RCC 7860 (cell line): Measurements from ENCODE around the gene GPRC5D.

Experiments used
- DNase-seq: peaks from one replicate; pipeline ENCODE4 v3.0.0-alpha.2; 2015; ENCODE audit warnings: low spot score
- FAIRE-seq: peaks from 2 replicates; lab custom pipeline; 2012; peaks lifted over from hg19 to GRCh38; lab: Jason Lieb, UNC

The GPRC5D gene

DNA sequence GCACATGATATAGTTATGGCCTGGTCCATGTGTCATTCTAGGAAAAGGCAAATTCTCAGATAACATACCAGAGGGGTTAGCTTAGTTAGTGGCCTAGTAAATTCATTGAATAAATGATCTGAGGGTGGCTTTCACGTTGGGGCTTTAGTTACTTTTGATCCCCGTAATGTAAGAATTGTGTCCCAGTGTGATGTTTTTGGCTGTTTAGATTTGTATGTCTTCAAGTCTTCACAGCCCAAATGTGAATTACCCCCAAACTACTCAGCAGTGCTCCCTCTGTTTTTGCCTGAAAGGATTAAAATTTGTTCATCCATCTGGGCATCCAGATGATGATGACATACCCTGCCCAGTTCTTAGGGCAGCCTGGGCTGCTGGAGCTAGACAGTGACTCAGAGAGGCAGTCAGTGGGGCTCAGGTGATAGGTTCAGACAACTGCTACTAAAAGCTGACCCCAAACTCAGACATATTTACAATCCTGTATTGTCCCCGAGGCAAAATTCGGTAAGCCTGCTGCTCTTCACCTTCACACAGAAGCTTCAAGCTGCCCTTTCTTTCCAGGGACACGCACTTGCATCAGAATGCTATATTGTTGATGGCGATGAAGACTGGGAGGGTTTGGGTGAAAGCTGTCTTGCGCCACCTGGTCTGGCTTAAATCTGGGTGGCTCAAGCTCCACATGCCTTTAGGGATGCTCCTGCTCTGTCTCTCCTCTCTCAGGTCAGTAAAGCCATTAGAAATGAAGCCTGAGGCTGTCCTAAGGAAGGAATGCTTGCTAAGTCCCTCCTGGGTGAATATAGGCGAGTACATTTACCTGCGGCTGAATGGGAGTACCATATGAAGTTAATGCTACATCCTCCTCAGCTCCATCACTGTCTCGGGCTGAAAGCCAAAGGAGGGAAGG, 10.3 kb downstream of the GPRC5D start:
- DNase-seq (no peak), FAIRE-seq (no peak)

DNA sequence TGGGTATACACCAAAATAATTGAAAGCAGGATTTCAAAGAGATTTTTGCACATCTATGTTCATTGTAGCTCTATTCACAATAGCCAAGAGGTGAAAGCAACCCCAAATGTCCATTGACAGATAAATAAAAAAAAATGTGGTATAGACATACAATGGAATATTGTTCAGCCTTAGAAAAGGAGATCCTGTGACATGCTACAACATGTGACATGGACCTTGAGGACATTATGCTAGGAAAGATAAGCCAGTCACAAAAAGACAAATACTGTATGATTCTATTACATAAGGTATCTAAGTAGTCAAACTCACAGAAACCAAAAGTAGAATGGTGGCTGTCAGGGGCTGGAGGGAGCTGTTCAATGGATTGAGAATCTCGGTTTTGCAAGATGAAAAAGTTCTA, 12.1 kb downstream of the GPRC5D start:
- FAIRE-seq (no peak), DNase-seq (no peak)

DNA sequence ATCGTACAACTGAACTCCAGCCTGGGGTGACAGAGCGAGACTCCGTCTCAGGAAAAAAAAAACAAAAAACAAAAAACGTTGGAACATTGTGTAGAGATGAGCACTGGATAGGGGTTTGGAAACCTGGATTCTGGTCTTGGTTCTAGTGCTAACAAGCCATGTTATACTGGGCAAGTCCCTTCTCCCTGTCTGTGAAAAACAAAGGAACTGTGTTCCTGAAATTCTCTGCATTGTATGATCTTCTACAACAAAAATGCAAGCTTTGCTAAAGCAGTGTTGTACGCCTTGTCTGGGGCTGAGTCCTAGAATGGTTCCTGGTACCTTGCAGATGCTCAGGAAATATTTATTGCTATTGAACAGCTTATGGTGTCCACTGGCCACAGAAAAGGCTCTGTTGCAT, 13.4 kb downstream of the GPRC5D start:
- FAIRE-seq (no peak), DNase-seq (no peak)

DNA sequence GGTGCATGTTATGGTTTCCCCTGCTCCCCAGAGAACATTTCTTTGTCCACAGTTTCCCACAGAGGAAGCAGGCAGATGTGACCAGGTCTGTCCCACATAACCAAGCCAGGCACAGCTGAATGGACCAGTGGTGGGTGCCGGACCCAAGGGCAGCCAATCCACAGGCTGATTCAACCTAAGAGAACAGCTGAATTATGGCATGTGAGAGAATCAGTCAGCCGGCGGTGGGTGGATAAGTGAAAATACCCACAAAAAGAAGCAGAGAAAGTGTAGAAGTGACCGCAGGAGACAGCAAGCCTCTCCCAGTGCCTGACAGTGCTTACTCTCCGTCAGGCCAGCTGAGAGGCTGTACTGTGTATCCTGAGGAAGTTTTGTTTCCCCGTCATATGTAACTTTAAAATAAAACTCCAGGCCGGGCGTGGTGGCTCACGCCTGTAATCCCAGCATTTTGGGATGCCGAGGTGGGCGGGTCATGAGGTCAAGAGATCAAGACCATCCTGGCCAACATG, 14.9 kb downstream of the GPRC5D start:
- FAIRE-seq = no peak
- DNase-seq = no peak

DNA sequence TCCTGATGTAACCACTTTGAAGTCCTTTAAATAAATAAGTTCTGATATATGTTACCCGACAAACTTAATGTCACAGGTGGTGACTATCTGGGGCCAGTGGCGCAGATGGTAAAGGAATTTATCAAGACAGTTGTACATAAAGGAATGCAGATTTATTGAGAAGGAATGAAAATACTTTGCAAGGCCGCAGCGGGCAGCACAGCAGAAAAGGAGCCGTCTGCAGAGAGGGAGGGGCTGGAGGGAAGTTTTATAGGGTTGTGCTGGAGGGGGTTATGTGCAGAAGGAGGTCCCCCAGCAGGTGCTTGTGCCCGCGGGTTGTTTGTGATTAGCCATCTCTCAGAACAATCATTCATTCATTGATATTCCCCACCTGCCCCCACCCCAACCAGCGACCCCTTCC, 17.4 kb downstream of the GPRC5D start:
- no peak for FAIRE-seq

DNA sequence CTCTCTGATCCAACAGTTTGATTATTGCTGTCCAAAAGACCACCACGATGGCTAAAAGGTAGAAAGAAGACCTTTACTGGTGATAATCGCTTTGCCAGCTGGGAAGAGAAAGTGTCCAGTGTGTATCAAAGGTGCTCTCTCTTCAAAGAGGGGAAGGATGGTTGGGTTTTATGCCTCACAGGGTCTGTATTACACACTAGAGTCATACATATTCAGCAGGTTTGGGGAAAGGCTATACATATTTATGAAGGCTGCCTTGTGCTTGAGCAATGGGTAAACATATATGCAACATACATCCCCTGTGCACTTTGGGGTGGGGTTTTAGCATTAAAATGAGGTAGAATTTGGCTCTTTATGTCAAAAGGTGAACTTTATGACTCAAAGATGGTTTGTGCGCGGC, 18.2 kb downstream of the GPRC5D start:
- DNase-seq (no peak), FAIRE-seq (no peak)

More for the DNA sequence above, 17.4 kb downstream of the GPRC5D start:
- DNase-seq = no peak

DNA sequence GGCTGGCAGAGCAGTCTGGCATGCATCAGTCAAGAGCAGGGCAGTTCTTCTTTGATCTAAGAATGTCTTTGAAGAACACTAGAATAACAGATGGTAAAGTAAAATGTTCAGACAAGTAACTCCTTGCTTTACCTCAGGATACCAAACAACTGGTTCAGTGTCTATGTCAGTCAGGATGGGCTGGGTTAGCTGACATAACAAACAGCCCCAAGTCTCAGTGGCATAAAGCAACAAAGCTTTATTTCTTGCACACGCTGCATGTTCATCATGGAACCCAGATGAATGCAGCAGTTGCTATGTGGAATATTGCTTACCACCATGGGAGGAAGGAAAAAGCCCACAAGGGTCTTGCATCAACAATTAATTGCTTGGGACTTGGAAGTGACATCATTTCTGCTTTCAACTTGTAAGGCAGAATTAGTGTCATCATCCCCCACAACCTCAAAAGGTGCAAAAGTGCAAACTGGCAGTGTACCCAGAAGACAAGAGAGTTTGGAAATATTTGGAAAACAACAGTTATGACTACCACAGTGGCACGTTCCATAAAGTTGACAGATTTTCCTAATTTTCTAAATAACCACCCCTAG, 21.2 kb downstream of the GPRC5D start:
- DNase-seq (no peak), FAIRE-seq (no peak)

DNA sequence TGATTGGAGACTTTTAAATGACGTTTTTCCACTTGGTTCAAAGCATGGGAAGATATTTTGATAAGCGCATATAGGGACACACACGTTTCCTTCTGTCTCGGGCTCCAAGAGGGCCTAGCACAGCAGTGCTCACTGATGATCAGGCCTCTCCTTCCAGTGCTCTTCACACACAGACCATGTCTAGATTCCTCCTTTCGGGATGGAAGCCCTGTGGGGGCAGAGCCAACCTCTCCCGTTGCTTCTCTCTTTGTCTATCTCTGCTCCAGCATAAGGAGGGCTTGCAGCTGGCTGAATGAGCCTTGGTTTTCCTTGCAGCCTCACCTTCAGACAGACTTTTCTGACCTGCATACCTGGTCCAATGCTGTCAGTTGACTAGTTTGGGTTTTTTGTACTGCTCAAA, 22.3 kb downstream of the GPRC5D start:
- DNase-seq (no peak), FAIRE-seq (no peak)

DNA sequence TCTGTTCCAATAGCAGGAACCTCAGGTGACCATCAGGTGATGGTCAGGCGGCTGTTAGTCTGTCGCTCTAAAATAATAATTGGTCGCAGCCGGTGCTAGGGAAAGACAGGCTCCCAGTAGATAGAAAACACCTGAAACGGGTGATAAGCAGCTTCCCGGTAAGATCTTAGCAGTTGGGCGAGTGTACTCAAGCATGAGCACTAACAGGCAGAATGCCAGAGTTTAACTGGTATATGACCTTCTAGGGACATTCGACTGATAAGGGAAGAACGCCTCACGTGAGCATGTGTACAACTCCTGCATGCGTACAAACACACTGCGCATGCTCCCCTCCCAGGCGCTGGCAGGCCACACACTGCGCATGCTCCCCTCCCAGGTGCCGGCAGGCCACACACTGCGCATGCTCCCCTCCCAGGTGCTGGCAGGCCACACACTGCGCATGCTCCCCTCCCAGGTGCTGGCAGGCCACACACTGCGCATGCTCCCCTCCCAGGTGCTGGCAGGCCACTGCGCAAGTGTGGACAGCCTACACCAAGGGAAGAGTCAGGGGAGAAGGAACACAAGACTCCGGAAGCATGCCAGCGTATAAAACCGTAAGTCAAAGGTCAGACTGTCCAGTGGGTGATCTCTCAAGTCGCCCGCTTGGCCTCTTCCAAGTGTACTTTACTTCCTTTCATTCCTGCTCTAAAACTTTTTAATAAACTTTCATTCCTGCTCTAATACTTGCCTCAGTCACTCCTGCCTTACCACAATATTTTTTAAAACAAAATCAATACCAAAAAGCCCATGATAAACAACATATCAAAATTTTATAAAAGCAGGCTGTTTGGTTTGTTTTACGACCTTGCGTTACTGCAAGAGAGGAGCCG, 24.5 kb downstream of the GPRC5D start:
- peak; percentile 88 for DNase-seq
- peak; percentile 73 for FAIRE-seq

DNA sequence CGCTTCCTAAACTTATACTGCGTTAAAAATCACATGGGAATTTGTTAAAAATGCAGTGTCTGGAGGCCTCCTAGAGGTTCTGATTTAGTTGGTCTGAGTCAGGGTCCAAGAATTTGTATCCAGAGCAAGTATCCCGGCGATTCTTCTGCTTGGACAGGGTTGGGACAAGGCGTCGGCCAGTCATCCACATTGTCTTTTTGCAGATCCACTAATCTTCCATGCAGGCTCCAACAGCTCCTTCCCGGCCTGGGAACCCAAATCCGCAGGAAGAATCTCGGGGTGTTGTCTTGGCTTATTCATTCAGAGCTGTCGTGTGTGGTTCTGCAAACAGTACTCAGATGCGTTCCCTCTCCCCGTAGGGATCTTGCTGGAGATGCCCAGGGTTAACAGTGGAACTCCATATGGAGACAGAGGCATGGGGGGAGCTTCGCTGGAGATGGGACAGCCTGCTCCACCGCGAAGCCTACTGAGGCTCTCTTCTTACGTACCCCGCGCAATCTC, 25.3 kb downstream of the GPRC5D start:
- no peak for DNase-seq

DNA sequence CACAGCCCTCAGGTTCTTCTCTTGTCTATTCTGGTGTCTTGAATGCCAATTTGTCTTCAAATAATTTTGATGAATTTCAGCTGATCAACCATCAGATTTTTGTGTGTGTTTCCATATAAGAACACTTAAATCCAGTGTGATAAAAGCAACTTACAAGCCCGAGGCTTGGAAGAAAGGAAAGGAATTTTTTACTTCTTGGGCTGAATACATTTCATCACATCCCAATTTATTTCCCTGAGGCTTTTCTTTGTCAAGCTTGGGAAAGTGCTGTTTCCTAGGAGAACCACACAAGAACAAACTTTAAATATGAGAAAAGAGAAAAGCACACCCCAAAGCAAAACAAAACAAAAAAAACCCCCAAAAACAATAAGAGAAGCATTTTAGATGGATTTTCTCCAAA, 26.6 kb downstream of the GPRC5D start:
- FAIRE-seq (no peak), DNase-seq (no peak)

More for the DNA sequence above, 25.3 kb downstream of the GPRC5D start:
- FAIRE-seq = no peak

DNA sequence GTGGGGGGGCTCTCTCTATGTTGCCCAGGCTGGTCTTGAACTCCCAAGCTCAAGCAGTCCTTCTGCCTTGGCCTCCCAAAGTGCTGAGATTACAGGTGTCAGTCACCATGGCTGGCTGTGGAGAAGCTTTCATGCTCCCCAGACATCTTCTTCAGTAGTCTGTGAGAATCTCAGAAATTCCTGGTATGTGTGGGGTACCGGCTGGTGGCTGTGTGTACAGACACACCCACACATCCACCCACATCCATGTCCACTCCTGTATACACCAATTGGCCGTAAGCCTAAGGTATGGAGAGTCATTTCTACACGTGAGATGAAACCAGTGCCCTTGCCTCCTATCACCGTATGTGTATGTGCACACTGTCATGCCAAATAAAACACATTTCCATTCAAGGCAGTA, 27.8 kb downstream of the GPRC5D start:
- DNase-seq = no peak
- no peak for FAIRE-seq

DNA sequence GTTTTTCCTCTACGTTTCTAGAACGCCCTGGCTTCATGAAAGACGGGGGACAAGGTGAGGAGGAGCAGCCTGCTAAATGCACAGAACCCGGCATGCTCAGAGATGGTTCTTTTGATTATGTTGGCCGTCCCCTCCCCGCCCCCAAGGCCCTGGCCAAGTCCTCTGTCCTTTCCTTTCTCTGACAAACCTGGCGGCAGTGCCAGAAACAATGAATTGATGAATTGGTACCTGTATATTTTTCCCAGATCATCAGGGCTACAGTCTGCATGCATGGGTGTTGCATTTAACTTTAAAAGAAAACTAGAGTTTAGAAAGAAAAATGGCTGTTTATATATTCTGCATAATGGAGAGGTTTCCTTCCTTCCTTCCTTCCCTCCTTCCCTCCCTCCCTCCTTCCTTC, 29.0 kb downstream of the GPRC5D start:
- no peak for FAIRE-seq
- no peak for DNase-seq

DNA sequence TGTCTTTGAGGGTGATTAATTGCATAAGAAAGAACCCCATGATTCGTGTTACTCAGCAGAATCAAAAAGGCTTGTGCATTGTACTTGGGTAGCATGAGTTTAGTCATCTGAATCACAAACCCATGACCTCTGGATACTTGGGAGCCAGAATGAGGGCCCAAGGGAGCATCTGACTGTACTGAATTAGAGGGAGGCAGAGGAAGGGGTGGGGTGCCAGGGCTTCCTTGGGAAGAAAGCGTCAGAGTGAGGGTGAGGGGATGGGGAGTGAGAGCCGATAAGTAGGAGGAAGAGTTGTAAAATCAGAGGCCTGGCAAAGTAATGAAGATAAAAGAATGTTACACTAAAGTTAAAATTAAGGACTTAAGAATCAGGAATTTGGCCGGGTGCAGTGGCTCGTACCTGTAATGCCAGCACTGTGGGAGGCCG, 29.8 kb downstream of the GPRC5D start:
- DNase-seq = peak; percentile 23
- FAIRE-seq = no peak

DNA sequence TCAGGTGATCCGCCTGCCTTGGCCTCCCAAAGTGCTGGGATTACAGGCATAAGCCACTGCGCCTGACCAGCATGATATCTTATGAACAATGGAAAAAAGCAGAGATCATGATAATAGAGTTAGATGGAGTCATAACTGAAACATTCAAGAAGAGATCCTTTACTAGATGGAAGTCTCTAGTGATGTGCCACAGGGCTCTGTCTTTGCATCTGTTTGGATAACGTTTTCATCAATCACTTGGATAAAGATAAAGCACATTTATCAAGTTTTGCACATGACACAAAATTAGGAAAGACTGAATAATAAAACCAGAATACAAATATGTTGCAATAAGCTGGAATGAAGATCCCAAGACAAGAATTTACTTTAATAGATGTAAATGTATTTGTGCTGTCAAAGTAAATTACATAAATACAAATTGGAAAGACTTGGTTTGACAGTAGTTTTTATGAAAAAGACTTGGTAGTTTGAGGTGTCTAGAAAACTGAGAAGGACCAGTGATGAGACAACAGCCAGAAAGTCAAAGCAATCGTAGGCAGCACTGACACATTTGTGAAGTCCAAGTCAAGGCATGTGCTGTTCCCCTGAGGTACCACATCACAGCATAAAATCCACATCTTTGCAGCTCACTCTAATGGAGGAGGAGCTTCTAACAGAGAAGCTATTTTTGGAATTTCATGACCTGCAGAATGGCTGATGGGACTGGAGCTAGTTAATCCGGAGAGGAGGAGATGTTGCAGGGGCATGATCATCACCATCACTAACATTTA, 32.1 kb downstream of the GPRC5D start:
- FAIRE-seq = no peak
- no peak for DNase-seq

DNA sequence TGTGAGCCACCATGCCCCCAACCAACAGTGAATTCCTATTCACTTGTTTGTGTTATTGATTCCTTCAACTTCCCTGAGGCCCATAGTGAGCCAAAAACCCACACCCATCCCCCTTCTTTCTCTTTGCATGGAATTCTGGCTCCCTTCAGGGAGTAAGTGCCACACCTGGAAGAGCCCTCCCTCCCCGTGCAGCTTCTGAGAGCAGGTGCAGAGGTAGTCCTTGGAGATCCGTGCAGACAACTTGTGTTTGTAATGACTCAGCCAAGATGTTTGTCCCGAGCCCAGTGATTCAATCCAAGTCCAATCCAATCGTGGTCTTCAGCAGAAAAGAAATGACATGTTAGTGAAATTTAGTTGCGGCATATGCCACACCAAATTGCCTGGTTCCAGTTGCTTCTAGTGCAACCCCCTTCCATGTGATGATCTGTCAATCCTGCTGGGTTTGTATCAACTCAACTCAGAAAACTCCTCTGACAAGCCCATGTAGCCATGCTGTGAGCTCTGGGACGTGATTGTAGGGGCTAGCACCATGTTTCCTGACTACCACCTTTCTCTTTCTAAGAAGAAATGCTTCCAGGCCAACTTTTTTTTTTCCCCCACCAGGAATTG, 33.1 kb downstream of the GPRC5D start:
- no peak for DNase-seq
- no peak for FAIRE-seq

DNA sequence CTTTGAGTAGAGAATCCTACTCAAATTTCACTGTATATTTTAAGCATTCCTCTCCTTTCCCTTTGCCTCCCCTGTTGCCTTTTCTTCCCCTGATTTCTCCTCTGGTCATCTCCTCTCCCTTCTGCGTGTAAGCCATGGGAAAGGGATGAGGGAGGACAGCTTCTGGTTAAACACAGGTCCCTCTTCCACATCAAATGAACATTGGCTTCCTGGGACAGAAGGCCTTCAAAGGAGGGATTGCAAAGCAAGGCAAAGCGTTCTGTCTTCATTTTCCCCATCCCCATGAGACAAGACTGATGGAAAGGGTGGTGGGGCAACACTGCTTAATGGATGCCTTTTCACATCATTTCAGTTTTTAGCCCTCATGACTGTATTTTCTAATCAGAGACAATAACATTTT, 34.5 kb downstream of the GPRC5D start:
- no peak for FAIRE-seq
- no peak for DNase-seq

DNA sequence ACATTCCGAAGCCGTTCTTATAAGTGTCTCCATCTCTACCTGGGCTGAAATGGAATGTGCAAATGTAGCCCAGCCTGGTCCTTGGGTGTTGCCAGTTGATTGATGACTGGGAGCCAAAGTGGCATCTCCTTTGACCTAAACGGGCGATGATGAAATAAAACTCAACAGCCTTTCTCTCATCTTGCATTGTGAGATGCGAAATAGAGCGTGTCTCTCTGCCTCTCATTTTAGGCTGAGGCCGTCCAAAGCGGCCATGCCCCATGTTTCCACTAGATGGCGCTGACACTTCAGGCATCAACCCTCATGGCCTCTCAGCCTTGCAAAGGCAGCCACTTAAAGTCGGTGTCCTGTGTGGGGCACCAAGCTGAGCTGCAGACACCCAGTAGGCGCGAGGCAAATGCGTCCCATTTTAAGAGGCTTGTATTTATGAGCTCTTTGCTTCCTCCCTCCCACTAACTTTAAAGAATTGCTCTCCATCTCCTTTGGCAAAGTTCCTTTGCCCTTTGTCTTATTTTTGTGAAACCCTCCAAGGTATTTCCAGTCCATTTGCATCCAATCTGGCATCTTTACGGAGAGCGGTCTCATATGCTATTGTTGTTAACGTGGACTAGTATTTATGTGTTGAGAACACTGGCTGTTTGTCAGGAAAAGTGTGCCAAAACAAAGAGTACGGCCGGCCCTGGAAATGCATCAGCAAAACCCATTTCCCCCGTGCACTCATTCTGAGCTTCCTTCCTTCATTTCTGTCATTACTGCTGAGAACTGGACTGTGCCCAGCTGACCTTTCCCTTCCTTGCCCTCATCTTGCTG, 35.6 kb downstream of the GPRC5D start:
- FAIRE-seq = no peak

DNA sequence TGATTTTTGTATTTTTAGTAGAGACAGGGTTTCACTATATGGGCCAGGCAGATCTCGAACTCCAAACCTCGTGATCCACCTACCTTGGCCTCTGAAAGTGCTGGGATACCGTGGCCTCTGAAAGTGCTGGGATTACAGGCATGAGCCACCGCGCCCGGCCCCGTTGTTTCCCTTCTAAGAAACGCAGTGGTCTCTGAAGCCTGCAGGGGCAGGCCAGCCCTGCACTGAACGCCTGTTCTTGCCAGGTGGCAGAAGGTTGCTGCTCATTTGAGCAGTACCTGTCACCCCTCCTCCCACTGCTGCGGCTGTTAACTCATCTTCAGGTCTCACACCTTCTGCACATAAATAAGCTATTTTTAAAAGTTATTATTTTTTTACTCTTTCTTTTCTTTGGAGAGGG, 36.3 kb downstream of the GPRC5D start:
- FAIRE-seq = no peak
- DNase-seq = no peak

More for the DNA sequence above, 35.6 kb downstream of the GPRC5D start:
- peak; percentile 53 for DNase-seq
